Panc1 (cell line): ENCODE data around the gene INTS4. TPM values are rescaled to one million over a fixed set of nuclear protein-coding genes. Genes with fewer than 3 reads are reported as not detected.

Experiments used
- ATAC-seq: fragments of 200-7000 bp; cut with Tn5 transposase; 2 replicates; pipeline ENCODE4 v1.9.1; 2020; ENCODE audit warnings: mild to moderate bottlenecking, moderate library complexity
- BruUV-seq: library from RNA; stranded (reverse); fragments of 400-500 nt; replicated peaks from 2 replicates; lab custom pipeline; 2021; lab: Mats Ljungman, UMichigan
- CTCF ChIA-PET: fragments of 300-600 bp; sonication (Branson Sonifier 250); formaldehyde crosslinking; loops from one replicate; lab custom pipeline; 2022; ENCODE audit warnings: antibody characterized with exemption; lab: Charles Lee
- POLR2A ChIA-PET: fragments of 300-600 bp; sonication (Branson Sonifier 250); formaldehyde crosslinking; loops from one replicate; lab custom pipeline; 2022; ENCODE audit warnings: antibody characterized with exemption; lab: Charles Lee
- DNase-seq: peaks from one replicate; pipeline ENCODE4 v3.0.0-alpha.2; 2010; ENCODE audit warnings: low read depth, low spot score
- H3K27ac ChIP-seq: 2 replicates; pipeline ENCODE4 v1.5.1; 2011; ENCODE audit warnings: mild to moderate bottlenecking, low read length, inconsistent platforms
- H3K27me3 ChIP-seq: fragments of 200-500 bp; sonication (Bioruptor generic); 2 replicates; pipeline ENCODE4 v1.6.0; 2014; ENCODE audit warnings: low read length, inconsistent platforms; ENCODE audit not compliant: control insufficient read depth, insufficient read depth
- H3K36me3 ChIP-seq: fragments of 200-500 bp; sonication (Bioruptor generic); 2 replicates; pipeline ENCODE4 v1.5.1; 2014; ENCODE audit warnings: inconsistent platforms, mild to moderate bottlenecking, low read length, moderate library complexity; ENCODE audit not compliant: control insufficient read depth, insufficient read depth
- H3K4me1 ChIP-seq: 2 replicates; pipeline ENCODE4 v1.5.1; 2011; ENCODE audit warnings: inconsistent platforms, mild to moderate bottlenecking, low read length, moderate library complexity; ENCODE audit not compliant: control insufficient read depth, insufficient read depth
- H3K4me3 ChIP-seq, 2 experiments: 2 replicates each; pipeline ENCODE4 v1.5.1; 2011 to 2012; ENCODE audit warnings: low read depth in 2 of 2, low read length in 2 of 2, mild to moderate bottlenecking in 2 of 2, inconsistent platforms in 1 of 2, moderate library complexity in 1 of 2
- H3K9me3 ChIP-seq: fragments of 200-500 bp; sonication (Bioruptor generic); 2 replicates; pipeline ENCODE4 v1.5.1; 2014; ENCODE audit warnings: low read depth, mild to moderate bottlenecking, inconsistent platforms, low read length, moderate library complexity; ENCODE audit not compliant: control insufficient read depth, insufficient read depth
- CTCF ChIP-seq: fragments of 450-650 bp; IDR thresholded peaks from 2 replicates; pipeline ENCODE4 v1.5.1; 2017; ENCODE audit warnings: mild to moderate bottlenecking
- POLR2AphosphoS5 ChIP-seq: IDR thresholded peaks from 2 replicates; pipeline ENCODE4 v1.6.1; 2012; ENCODE audit warnings: mild to moderate bottlenecking, low read depth, low read length, moderate library complexity
- REST ChIP-seq, 2 experiments: IDR thresholded peaks; 2 replicates each; pipeline ENCODE4 v1.6.1; 2011 to 2012; ENCODE audit warnings: low read depth in 2 of 2, control low read depth in 1 of 2, low read length in 1 of 2, mild to moderate bottlenecking in 1 of 2, moderate library complexity in 1 of 2; ENCODE audit not compliant: insufficient read depth in 1 of 2
- SIN3A ChIP-seq: IDR thresholded peaks from 2 replicates; pipeline ENCODE4 v1.6.1; 2012; ENCODE audit warnings: low read depth, mild to moderate bottlenecking, low read length, moderate library complexity, borderline replicate concordance; ENCODE audit not compliant: insufficient read depth
- TCF7L2 ChIP-seq: IDR thresholded peaks from 2 replicates; pipeline ENCODE4 v1.6.1; 2011; ENCODE audit warnings: mild to moderate bottlenecking, low read depth, low read length, inconsistent platforms
- in situ Hi-C: cut with HindIII; loops from 2 replicates; pipeline ENCODE4 v1.10.0; 2016; ENCODE audit warnings: low sequenced_read_pairs, low pct_unique_long_range_greater_than_20kb
- intact Hi-C: fragments of 100-400 bp; cut with micrococcal nuclease; formaldehyde crosslinking; loops from one replicate; pipeline ENCODE4 v1.10.0; 2022; ENCODE audit not compliant: unreplicated experiment
- total RNA-seq: library from RNA; stranded (reverse); gene quantifications from one replicate; pipeline ENCODE4 v1.2.1, GENCODE V29; 2021; ENCODE audit not compliant: unreplicated experiment

Gene INTS4
- total RNA-seq, 1 experiment from 2014 or later, result 48.2 TPM

GRCh38 chr11:78032090-78032489 lies 37.6 kb upstream of the INTS4 start:
- ATAC-seq (no peak), DNase-seq (no peak)
- CTCF ChIA-PET, result interaction anchor here (0.8 kb wide), 1 partner anchor 442 kb away, joined by 3 read pairs; no protein-coding TSS in a partner anchor
- intact Hi-C loops, result no loop called here
- no peaks in the 10 kb centered on the region for H3K9me3 ChIP-seq
- no TSS peak for BruUV-seq
- peaks cover 10% of the 10 kb centered on the region; the same call in 1 of the 2 replicates for H3K4me1 ChIP-seq
- no peaks in the 10 kb centered on the region for H3K27me3 ChIP-seq
- TF ChIP-seq TCF7L2 (no peak), POLR2AphosphoS5 (no peak), REST (IDR thresholded peaks at IDR 0.05; ENCODE audit: insufficient read depth in 1 of 2, low read depth in 2 of 2, low read length in 1 of 2) (no peak), CTCF (no peak), SIN3A (no peak)
- H3K27ac ChIP-seq, result 0 out of 2 replicates have a peak overlapping the region, but pooled peaks have one; percentile 20
- no peak overlapping the region for H3K4me3 ChIP-seq
- in situ Hi-C loops, result no loop called here
- H3K36me3 ChIP-seq, result no peaks in the 10 kb centered on the region
- POLR2A ChIA-PET, result no interaction called here

- Histone ChIP-seq H3K4me1 (peaks cover 10% of the 10 kb centered on the region; the same call in 1 of the 2 replicates), H3K27me3 (no peaks in the 10 kb centered on the region), H3K9me3 (no peaks in the 10 kb centered on the region), H3K27ac (no peak overlapping the region), H3K4me3 (no peak overlapping the region), H3K36me3 (no peaks in the 10 kb centered on the region)
- intact Hi-C loops (no loop called here), in situ Hi-C loops (no loop called here)
- no peak for DNase-seq
- no peak for TF ChIP-seq CTCF
- no peak for TF ChIP-seq REST (IDR thresholded peaks at IDR 0.05; ENCODE audit: insufficient read depth in 1 of 2, low read depth in 2 of 2, low read length in 1 of 2)
- TF ChIP-seq SIN3A, result no peak
- no peak for TF ChIP-seq TCF7L2
- TF ChIP-seq POLR2AphosphoS5, result no peak
- ATAC-seq, result no peak
- ChIA-PET CTCF (interaction anchor here (0.7 to 0.8 kb wide), 2 partner anchors 11 to 442 kb away, joined by 3 read pairs; no protein-coding TSS in a partner anchor), POLR2A (no interaction called here)
- BruUV-seq, result no TSS peak
Measured at GRCh38 chr11:78031629-78032028, 37.2 kb upstream of the INTS4 start.
